Astrocyte (in vitro differentiated cells and primary cell): ENCODE measurements around the gene ADRA2B. TPM values are rescaled to one million over a fixed set of nuclear protein-coding genes. Genes with fewer than 3 reads are reported as not detected.

Experiments
- DNase-seq: peaks from one replicate; pipeline ENCODE4 v3.0.0-alpha.2; 2010; ENCODE audit warnings: low read depth
- FAIRE-seq: peaks from 2 replicates; lab custom pipeline; 2011; peaks lifted over from hg19 to GRCh38; lab: Jason Lieb, UNC
- H2AFZ ChIP-seq: 2 replicates; pipeline ENCODE4 v1.6.0; 2012; ENCODE audit warnings: low read depth, low read length, inconsistent platforms
- H3K27ac ChIP-seq: 2 replicates; pipeline ENCODE4 v1.5.1; 2011; ENCODE audit warnings: low read depth, low read length, inconsistent platforms
- H3K27me3 ChIP-seq: 2 replicates; pipeline ENCODE4 v1.6.0; 2011; ENCODE audit warnings: low read length, inconsistent platforms; ENCODE audit not compliant: insufficient read depth
- H3K36me3 ChIP-seq: 2 replicates; pipeline ENCODE4 v1.5.1; 2011; ENCODE audit warnings: low read length, inconsistent platforms; ENCODE audit not compliant: insufficient read depth
- H3K4me1 ChIP-seq: 2 replicates; pipeline ENCODE4 v1.5.1; 2011; ENCODE audit warnings: low read length, inconsistent platforms; ENCODE audit not compliant: insufficient read depth
- H3K4me2 ChIP-seq: 2 replicates; pipeline ENCODE4 v1.6.0; 2012; ENCODE audit warnings: low read length, inconsistent platforms
- H3K4me3 ChIP-seq: 2 replicates; pipeline ENCODE4 v1.5.1; 2011; ENCODE audit warnings: low read depth, mild to moderate bottlenecking, low read length, inconsistent platforms; ENCODE audit not compliant: insufficient read depth
- H3K79me2 ChIP-seq: 2 replicates; pipeline ENCODE4 v1.6.0; 2012; ENCODE audit warnings: mild to moderate bottlenecking, low read length, inconsistent platforms; ENCODE audit not compliant: insufficient read depth
- H3K9ac ChIP-seq: 2 replicates; pipeline ENCODE4 v1.6.0; 2012; ENCODE audit warnings: mild to moderate bottlenecking, low read length, inconsistent platforms
- H3K9me3 ChIP-seq: 2 replicates; pipeline ENCODE4 v1.5.1; 2012; ENCODE audit warnings: low read depth, mild to moderate bottlenecking, low read length, inconsistent platforms; ENCODE audit not compliant: insufficient read depth
- H4K20me1 ChIP-seq: 2 replicates; pipeline ENCODE4 v1.6.0; 2012; ENCODE audit warnings: low read length, inconsistent platforms; ENCODE audit not compliant: insufficient read depth
- H3K27ac Mint-ChIP-seq: one replicate; pipeline ENCODE4 v1.8.0; 2021; ENCODE audit warnings: mild to moderate bottlenecking, mixed read lengths; ENCODE audit not compliant: unreplicated experiment
- H3K27me3 Mint-ChIP-seq: one replicate; pipeline ENCODE4 v1.8.0; 2021; ENCODE audit warnings: low read depth, mixed read lengths; ENCODE audit not compliant: unreplicated experiment
- H3K36me3 Mint-ChIP-seq: one replicate; pipeline ENCODE4 v1.8.0; 2021; ENCODE audit warnings: low read depth, mixed read lengths; ENCODE audit not compliant: unreplicated experiment
- H3K4me1 Mint-ChIP-seq: one replicate; pipeline ENCODE4 v1.8.0; 2021; ENCODE audit warnings: low read depth, mixed read lengths; ENCODE audit not compliant: unreplicated experiment
- H3K4me3 Mint-ChIP-seq: one replicate; pipeline ENCODE4 v1.8.0; 2021; ENCODE audit warnings: mild to moderate bottlenecking, moderate library complexity, mixed read lengths; ENCODE audit not compliant: unreplicated experiment
- H3K9me3 Mint-ChIP-seq: one replicate; pipeline ENCODE4 v1.8.0; 2021; ENCODE audit warnings: mild to moderate bottlenecking, mixed read lengths; ENCODE audit not compliant: unreplicated experiment
- CTCF ChIP-seq: IDR thresholded peaks from 2 replicates; pipeline ENCODE4 v1.5.1; 2011; ENCODE audit warnings: low read depth, mild to moderate bottlenecking, inconsistent platforms, low read length, moderate library complexity; ENCODE audit not compliant: insufficient read depth
- EZH2 ChIP-seq: IDR thresholded peaks from 2 replicates; pipeline ENCODE4 v1.6.1; 2012; ENCODE audit warnings: mild to moderate bottlenecking, low read length, inconsistent platforms; ENCODE audit not compliant: insufficient read depth
- total RNA-seq: library from RNA; stranded (reverse); gene quantifications from 2 replicates; pipeline ENCODE4 v1.2.1, GENCODE V29; 2021

The ADRA2B gene
- total RNA-seq, 1 donor from 2014 or later = not detected

GRCh38 chr2:96140941-96141623 is 24.7 kb upstream of the ADRA2B start:
- H2AFZ ChIP-seq = no peak overlapping the region
- no peak overlapping the region for H3K27ac ChIP-seq
- H3K9ac ChIP-seq = no peak overlapping the region
- peaks cover 13% of the 10 kb centered on the region for H4K20me1 ChIP-seq
- H3K4me2 ChIP-seq = no peak overlapping the region
- H3K36me3 ChIP-seq = no peaks in the 10 kb centered on the region
- Mint-ChIP-seq H3K4me1 (no peaks in the 10 kb centered on the region), H3K27me3 (peaks cover 25% of the 10 kb centered on the region), H3K27ac (no peak overlapping the region), H3K4me3 (no peak overlapping the region), H3K36me3 (no peaks in the 10 kb centered on the region), H3K9me3 (no peaks in the 10 kb centered on the region)
- no peaks in the 10 kb centered on the region for H3K79me2 ChIP-seq
- peaks cover 2% of the 10 kb centered on the region for H3K27me3 ChIP-seq
- no peak for TF ChIP-seq EZH2
- no peak for TF ChIP-seq CTCF
- no peaks in the 10 kb centered on the region for H3K9me3 ChIP-seq
- no peak overlapping the region for H3K4me3 ChIP-seq
- no peak for FAIRE-seq
- DNase-seq = no peak
- peaks cover 16% of the 10 kb centered on the region for H3K4me1 ChIP-seq

GRCh38 chr2:96139181-96139758 is 22.9 kb upstream of the ADRA2B start:
- no peak overlapping the region for H3K9ac ChIP-seq
- H3K27ac ChIP-seq = no peak overlapping the region
- Mint-ChIP-seq H3K36me3 (no peaks in the 10 kb centered on the region), H3K9me3 (no peaks in the 10 kb centered on the region), H3K27ac (no peak overlapping the region), H3K4me3 (no peak overlapping the region), H3K27me3 (peaks cover 39% of the 10 kb centered on the region), H3K4me1 (no peaks in the 10 kb centered on the region)
- H3K79me2 ChIP-seq = no peaks in the 10 kb centered on the region
- TF ChIP-seq CTCF (no peak), EZH2 (no peak)
- H3K27me3 ChIP-seq = peaks cover 11% of the 10 kb centered on the region
- no peak overlapping the region for H3K4me2 ChIP-seq
- no peak for DNase-seq
- FAIRE-seq = no peak
- no peaks in the 10 kb centered on the region for H3K36me3 ChIP-seq
- H3K9me3 ChIP-seq = no peaks in the 10 kb centered on the region
- peaks cover 11% of the 10 kb centered on the region for H4K20me1 ChIP-seq
- H3K4me3 ChIP-seq = no peak overlapping the region
- no peak overlapping the region for H2AFZ ChIP-seq
- peaks cover under 1% of the 10 kb centered on the region for H3K4me1 ChIP-seq
